Hematopoietic multipotent progenitor cell treated with erythropoietin and hydrocortisone succinate and interleukin-3 and kit ligand, for 4 days (in vitro differentiated cells): ENCODE results near the gene CDC73.
"Not testable (repeated sequence)": the region's sequence is repeated elsewhere in the genome, so short reads cannot be mapped to it uniquely, and the experiment has no call there.

Experiments
- DNase-seq: peaks from one replicate; pipeline ENCODE4 v3.0.0-alpha.2; 2015

The CDC73 gene

GRCh38 chr1:193114485-193115095 is 7.2 kb upstream of the CDC73 start:
- DNase-seq = no peak

GRCh38 chr1:193115629-193116227 is 6.1 kb upstream of the CDC73 start:
- DNase-seq = no peak

- not testable (repeated sequence) for DNase-seq
Observed at GRCh38 chr1:193117167-193117566, 4.7 kb upstream of the CDC73 start.

- DNase-seq = no peak
Observed at GRCh38 chr1:193118194-193118593, 3.6 kb upstream of the CDC73 start.

GRCh38 chr1:193118803-193119730 is 2.8 kb upstream of the CDC73 start:
- no peak for DNase-seq

GRCh38 chr1:193120604-193121166 is 1.1 kb upstream of the CDC73 start:
- no peak for DNase-seq

- DNase-seq = no peak
Observed at GRCh38 chr1:193123751-193124150, 1.9 kb downstream of the CDC73 start.

GRCh38 chr1:193125369-193125768 is 3.5 kb downstream of the CDC73 start:
- no peak for DNase-seq

GRCh38 chr1:193131266-193131860 is 9.5 kb downstream of the CDC73 start:
- no peak for DNase-seq

GRCh38 chr1:193140254-193140653 is 18.4 kb downstream of the CDC73 start:
- DNase-seq = no peak

GRCh38 chr1:193141804-193142203 is 20.0 kb downstream of the CDC73 start:
- peak; percentile 49 for DNase-seq

GRCh38 chr1:193142409-193142808 is 20.6 kb downstream of the CDC73 start:
- DNase-seq = no peak

- peak; percentile 42 for DNase-seq
Observed at GRCh38 chr1:193143285-193143684, 21.5 kb downstream of the CDC73 start.

- DNase-seq = no peak
Observed at GRCh38 chr1:193144361-193144938, 22.6 kb downstream of the CDC73 start.

GRCh38 chr1:193144999-193145398 is 23.2 kb downstream of the CDC73 start:
- no peak for DNase-seq

- no peak for DNase-seq
Observed at GRCh38 chr1:193156117-193156821, 34.4 kb downstream of the CDC73 start.

GRCh38 chr1:193156822-193157142 is 35.0 kb downstream of the CDC73 start:
- DNase-seq = no peak

- peak; percentile 8 for DNase-seq
Observed at GRCh38 chr1:193157360-193157759, 35.5 kb downstream of the CDC73 start.

- no peak for DNase-seq
Observed at GRCh38 chr1:193176113-193176512, 54.3 kb downstream of the CDC73 start.

- no peak for DNase-seq
Observed at GRCh38 chr1:193176788-193177187, 55.0 kb downstream of the CDC73 start.

GRCh38 chr1:193179094-193179493 is 57.3 kb downstream of the CDC73 start:
- no peak for DNase-seq

GRCh38 chr1:193181536-193181935 is 59.7 kb downstream of the CDC73 start:
- no peak for DNase-seq
